ENCODE results near the gene GATAD2B.

GATAD2B gene

GRCh38 chr1:153827168-153827964, 95.4 kb downstream of the GATAD2B start:
- DNase-seq: no peak

GRCh38 chr1:153818876-153819275, 103.9 kb downstream of the GATAD2B start:
- DNase-seq: no peak

DNA sequence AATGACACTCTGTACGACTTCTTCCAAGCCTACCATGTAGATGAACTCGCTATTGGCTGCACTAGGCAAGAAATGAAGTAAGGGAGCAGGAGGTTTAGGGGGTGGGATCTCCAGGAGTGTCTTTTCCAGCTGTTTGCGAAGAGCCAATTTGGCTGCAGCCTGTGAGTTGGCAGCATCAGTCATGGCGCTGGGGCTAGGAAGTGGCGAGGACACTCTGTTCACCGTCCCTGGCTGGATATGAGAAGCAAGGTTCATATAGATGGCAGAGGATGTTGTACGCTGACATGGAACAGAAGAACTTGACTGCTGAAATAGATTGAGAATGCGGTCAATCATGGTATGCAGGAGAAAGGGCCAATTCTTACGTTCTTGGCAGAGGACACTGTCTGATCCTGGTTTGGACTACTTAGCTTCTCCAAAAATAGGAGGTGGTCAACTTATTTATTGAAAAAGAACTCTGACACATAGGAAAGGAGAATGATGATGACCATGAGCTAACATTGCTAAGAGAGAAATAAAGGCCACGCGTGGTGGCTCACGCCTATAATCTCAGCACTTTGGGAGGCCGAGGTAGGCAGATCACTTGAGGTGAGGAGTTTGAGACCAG, 106.4 kb downstream of the GATAD2B start:
- no peak for DNase-seq

GRCh38 chr1:153805886-153806719, 116.7 kb downstream of the GATAD2B start:
- no peak for DNase-seq

DNA sequence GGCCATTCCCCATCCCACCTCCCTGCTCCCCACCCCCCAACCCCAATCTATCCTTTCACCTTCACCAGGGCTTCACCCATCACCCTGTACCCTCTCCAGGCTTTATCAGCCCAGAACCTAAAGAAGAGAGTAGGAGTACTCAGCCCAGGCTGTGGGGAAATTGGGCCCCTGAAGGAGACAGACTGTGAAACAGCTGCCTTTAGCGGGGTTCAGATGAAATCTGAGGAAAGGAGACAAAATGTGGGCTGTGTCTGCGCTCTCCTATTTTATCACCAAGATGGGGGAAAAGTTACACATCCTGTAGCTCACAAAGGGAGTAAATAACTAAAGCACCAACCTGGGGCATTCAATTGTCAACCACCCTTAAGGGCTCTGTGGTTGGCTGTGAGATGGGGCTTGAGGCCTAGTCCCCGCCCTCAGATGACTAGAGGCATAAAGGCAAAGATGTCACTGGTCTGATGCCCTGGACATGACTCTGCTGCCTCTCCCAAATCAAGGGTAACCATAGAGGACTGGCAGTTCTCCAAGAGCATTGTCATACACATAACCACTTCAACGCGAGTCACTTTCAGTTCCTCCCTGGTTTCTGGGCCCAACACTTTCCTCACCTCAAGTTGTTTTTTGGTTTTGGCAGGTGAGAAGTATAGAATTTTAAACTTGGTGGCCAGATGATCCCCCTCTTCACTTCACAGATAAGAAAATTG, 117.6 kb downstream of the GATAD2B start:
- DNase-seq: peak; percentile 91

DNA sequence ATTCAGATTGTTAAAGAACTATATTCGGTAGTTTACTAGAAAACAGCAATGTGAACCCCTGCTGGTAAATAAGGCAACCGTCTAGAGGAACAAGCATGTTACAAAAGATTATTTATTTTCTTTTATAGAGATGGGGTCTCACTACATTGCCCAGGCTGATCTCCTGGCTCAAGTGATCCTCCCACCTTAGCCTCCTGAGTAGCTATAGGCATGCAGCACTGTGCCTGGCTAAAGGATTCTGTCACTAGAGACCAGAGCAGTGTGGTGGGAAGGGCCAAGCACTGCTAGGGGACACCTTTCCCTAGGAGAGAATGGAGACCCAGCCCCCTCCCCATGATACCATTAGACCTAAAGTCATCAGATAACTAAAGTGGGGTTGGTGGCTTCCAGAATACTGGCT, 118.7 kb downstream of the GATAD2B start:
- no peak for DNase-seq

GRCh38 chr1:153803470-153804056, 119.2 kb downstream of the GATAD2B start:
- no peak for DNase-seq

DNA sequence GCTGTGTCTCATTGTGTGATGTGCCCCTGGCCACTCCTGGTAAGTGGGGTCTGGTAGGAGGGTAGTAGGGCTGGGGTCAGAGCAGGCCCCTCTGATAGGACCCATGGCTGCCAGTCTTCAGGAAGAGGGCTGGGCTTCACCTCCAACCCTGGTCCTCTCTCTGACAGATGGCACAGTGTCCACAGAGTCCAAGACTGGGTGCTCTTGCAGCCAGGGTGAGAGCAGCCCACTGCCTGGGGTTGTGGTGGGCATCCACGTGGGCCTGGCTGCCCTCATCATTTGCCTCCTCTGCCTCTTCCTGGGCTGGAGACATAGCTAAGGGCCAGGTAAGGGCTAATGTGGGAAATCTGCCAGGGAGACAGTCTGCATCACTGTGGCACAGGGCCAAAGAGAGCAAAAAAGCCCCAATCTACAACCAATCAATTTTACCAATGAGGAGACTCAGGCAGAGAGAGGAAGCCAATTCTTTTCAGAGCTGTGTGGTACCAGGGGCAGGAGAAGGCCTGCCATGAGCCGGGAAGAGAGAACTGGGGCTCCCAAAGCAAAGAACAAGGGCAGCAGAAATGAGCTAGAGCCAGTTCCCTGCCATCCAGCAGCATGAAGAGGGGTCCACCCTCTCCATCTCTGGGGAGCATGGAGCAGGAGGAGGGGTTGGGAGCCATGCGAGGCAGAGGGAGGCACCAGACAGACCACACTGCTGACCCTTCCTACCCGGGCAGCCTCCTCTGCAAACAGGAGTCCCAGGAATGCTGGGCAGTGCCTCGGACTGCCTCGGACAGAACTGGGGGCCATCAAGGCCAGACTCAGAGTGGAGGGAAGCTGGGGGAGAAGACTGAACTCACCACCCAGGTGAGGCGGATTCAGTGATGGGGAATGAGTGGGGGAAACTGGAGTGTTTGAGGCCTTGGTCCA, 120.7 kb downstream of the GATAD2B start:
- DNase-seq: no peak

- no peak for DNase-seq
Observed at GRCh38 chr1:153801028-153801625, 121.6 kb downstream of the GATAD2B start.

DNA sequence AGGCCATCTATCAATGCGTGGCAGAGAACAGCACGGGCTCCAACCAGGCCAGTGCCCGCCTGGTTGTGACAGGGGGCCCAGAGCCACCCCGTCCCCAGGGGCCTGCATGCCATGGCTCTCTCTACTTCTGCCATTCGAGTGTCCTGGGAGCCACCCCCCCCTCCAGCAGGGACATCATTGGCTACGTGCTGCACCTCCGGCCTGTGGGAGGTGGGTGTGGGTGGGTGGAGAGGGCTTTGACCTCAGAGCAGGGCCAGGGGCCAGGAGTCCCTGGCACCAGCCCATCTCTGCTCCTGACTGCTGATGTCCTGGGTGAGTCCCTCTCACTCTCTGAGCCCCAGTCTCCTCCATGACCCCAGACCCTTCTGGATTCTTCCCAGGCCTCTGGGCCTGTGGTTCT, 122.3 kb downstream of the GATAD2B start:
- no peak for DNase-seq

GRCh38 chr1:153799566-153800465, 123.0 kb downstream of the GATAD2B start:
- no peak for DNase-seq

GRCh38 chr1:153799016-153799415, 123.8 kb downstream of the GATAD2B start:
- no peak for DNase-seq

DNA sequence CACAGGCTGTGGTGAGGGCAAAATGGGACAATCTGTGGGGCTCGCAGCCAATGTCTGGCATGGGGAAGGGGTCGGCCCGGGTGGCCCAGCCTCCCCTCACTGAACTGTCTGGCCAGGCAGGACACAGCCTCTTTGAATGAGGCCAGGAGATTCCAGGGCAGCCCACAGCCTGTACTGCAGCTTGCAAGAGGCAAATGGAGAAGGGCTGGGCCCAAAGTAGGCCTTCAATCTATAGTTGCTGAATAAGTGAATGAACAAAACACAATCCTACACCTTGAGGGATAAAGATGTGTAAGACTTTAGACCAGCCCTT, 124.3 kb downstream of the GATAD2B start:
- no peak for DNase-seq

GRCh38 chr1:153796786-153797659, 125.7 kb downstream of the GATAD2B start:
- DNase-seq: peak; percentile 79

GRCh38 chr1:153795934-153796785, 126.6 kb downstream of the GATAD2B start:
- DNase-seq: no peak

DNA sequence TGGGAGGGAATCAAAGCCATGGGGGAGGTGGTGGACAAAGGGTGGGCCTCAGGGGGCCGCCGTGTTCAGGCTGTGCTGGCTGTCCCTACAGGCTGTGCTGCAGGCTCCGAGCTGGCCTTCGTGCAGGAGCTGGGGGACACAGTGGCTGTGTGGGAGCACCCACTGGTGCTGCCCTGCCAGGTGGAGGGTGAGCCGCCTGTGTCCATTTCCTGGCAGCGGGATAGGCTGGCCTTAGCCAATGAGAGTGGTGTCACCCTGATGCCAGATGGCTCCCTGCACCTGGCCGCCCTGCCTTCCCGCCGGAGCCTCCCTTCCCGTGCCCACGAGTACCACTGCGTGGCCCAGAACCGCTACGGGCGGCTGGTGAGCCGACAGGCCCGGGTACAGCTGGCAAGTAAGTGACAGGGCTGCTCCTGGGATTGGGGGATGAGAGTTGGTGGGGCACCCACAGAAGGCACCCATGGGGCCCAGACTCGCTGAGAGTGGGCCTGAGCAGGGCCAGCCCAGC, 127.4 kb downstream of the GATAD2B start:
- DNase-seq: no peak

- DNase-seq: no peak
Observed at GRCh38 chr1:153794624-153795329, 128.0 kb downstream of the GATAD2B start.

Data from CD4-positive, alpha-beta T cell treated with Interleukin-4 for 4 hours (primary cell).